GM13977 (cell line): Measurements from ENCODE around the gene PKNOX1.
"Not testable (repeated sequence)": the region's sequence is repeated elsewhere in the genome, so short reads cannot be mapped to it uniquely, and the experiment has no call there.

Experiments used
- DNase-seq: peaks from one replicate; pipeline ENCODE4 v3.0.0; 2012; ENCODE audit warnings: low spot score
- CTCF ChIP-seq: IDR thresholded peaks from 2 replicates; pipeline ENCODE4 v1.5.1; 2012; ENCODE audit warnings: mild to moderate bottlenecking, control low read depth; ENCODE audit not compliant: insufficient read depth; ENCODE audit errors: extremely low read depth, missing control alignments
- in situ Hi-C: fragments of 300-500 bp; cut with MboI; formaldehyde crosslinking; loops from one replicate; pipeline ENCODE4 v1.12.0; 2022; ENCODE audit warnings: low sequenced_read_pairs, low pct_unique_long_range_greater_than_20kb, mixed read lengths, inconsistent platforms; ENCODE audit not compliant: unreplicated experiment

PKNOX1 gene

GRCh38 chr21:42956824-42957630 is 17.3 kb upstream of the PKNOX1 start:
- TF ChIP-seq CTCF = no peak
- in situ Hi-C loops = no loop called here
- DNase-seq = no peak

- DNase-seq, in situ Hi-C loops: not testable (repeated sequence)
Observed at GRCh38 chr21:42958122-42958521, 16.2 kb upstream of the PKNOX1 start.

- DNase-seq = no peak
- in situ Hi-C loops = no loop called here
- no peak for TF ChIP-seq CTCF
Observed at GRCh38 chr21:42959728-42960127, 14.6 kb upstream of the PKNOX1 start.

GRCh38 chr21:42962380-42963007 is 11.9 kb upstream of the PKNOX1 start:
- in situ Hi-C loops = no loop called here
- no peak for TF ChIP-seq CTCF
- DNase-seq = no peak

- in situ Hi-C loops = no loop called here
- TF ChIP-seq CTCF = no peak
- DNase-seq = no peak
Observed at GRCh38 chr21:42964086-42964485, 10.3 kb upstream of the PKNOX1 start.

GRCh38 chr21:42964546-42965210 is 9.7 kb upstream of the PKNOX1 start:
- TF ChIP-seq CTCF = no peak
- no peak for DNase-seq
- in situ Hi-C loops = no loop called here

- DNase-seq = no peak
- in situ Hi-C loops = no loop called here
- no peak for TF ChIP-seq CTCF
Observed at GRCh38 chr21:42965211-42965560, 9.2 kb upstream of the PKNOX1 start.

- DNase-seq, in situ Hi-C loops: not testable (repeated sequence)
Observed at GRCh38 chr21:42967616-42968015, 6.7 kb upstream of the PKNOX1 start.
